Activated T-cell treated with anti-CD3 and anti-CD28 coated beads, Interleukin-2, amount 50 U/mL, for 48 hours (primary cell): ENCODE measurements around the gene HABP2.

Source experiments
- DNase-seq, 2 experiments: peaks; one replicate each; pipeline ENCODE4 v3.0.0-alpha.2; 2020

HABP2 gene

GRCh38 chr10:113552701-113553100 lies at the start of gene HABP2:
TSS of gene HABP2 (plus strand) at chr10:113553053. CDS start at chr10:113553122, 69 bp downstream.
- DNase-seq = no peak

- DNase-seq = no peak
Measured at GRCh38 chr10:113503930-113504329, 48.9 kb upstream of the HABP2 start.

- no peak for DNase-seq
Measured at GRCh38 chr10:113504423-113504822, 48.4 kb upstream of the HABP2 start.

GRCh38 chr10:113506476-113506875 lies 46.4 kb upstream of the HABP2 start:
- no peak for DNase-seq

- no peak for DNase-seq
Measured at GRCh38 chr10:113511419-113511818, 41.4 kb upstream of the HABP2 start.

- no peak for DNase-seq
Measured at GRCh38 chr10:113515161-113515560, 37.7 kb upstream of the HABP2 start.

GRCh38 chr10:113515601-113516000 lies 37.3 kb upstream of the HABP2 start:
- no peak for DNase-seq

GRCh38 chr10:113516061-113516460 lies 36.8 kb upstream of the HABP2 start:
- no peak for DNase-seq

- DNase-seq = no peak
Measured at GRCh38 chr10:113517165-113517900, 35.5 kb upstream of the HABP2 start.

- no peak for DNase-seq
Measured at GRCh38 chr10:113517901-113518260, 35.0 kb upstream of the HABP2 start.

GRCh38 chr10:113518415-113518814 lies 34.4 kb upstream of the HABP2 start:
- no peak for DNase-seq

- no peak for DNase-seq
Measured at GRCh38 chr10:113518816-113519591, 33.8 kb upstream of the HABP2 start.

- DNase-seq = no peak
Measured at GRCh38 chr10:113519681-113520115, 33.2 kb upstream of the HABP2 start.

GRCh38 chr10:113520261-113520660 lies 32.6 kb upstream of the HABP2 start:
- DNase-seq = no peak

GRCh38 chr10:113520690-113521474 lies 32.0 kb upstream of the HABP2 start:
- peak; percentile 34 to 51 for DNase-seq

GRCh38 chr10:113521475-113521795 lies 31.4 kb upstream of the HABP2 start:
- no peak for DNase-seq

- DNase-seq = no peak
Measured at GRCh38 chr10:113522460-113522859, 30.4 kb upstream of the HABP2 start.

- no peak for DNase-seq
Measured at GRCh38 chr10:113523071-113523470, 29.8 kb upstream of the HABP2 start.

GRCh38 chr10:113523628-113524027 lies 29.2 kb upstream of the HABP2 start:
- no peak for DNase-seq

- DNase-seq = no peak
Measured at GRCh38 chr10:113524120-113524519, 28.7 kb upstream of the HABP2 start.

- DNase-seq = no peak
Measured at GRCh38 chr10:113524539-113525490, 28.0 kb upstream of the HABP2 start.

- DNase-seq = no peak
Measured at GRCh38 chr10:113525713-113526112, 27.1 kb upstream of the HABP2 start.
